HG02938 (cell line): ENCODE measurements around the gene AGBL1.
"Not testable (repeated sequence)": the region's sequence is repeated elsewhere in the genome, so short reads cannot be mapped to it uniquely, and the experiment has no call there.

ENCODE experiments used
- ATAC-seq: cut with Tn5 transposase; IDR thresholded peaks from one replicate; pipeline ENCODE4 v1.9.1; 2021; ENCODE audit warnings: mild to moderate bottlenecking, moderate library complexity; ENCODE audit not compliant: unreplicated experiment

The AGBL1 gene

DNA sequence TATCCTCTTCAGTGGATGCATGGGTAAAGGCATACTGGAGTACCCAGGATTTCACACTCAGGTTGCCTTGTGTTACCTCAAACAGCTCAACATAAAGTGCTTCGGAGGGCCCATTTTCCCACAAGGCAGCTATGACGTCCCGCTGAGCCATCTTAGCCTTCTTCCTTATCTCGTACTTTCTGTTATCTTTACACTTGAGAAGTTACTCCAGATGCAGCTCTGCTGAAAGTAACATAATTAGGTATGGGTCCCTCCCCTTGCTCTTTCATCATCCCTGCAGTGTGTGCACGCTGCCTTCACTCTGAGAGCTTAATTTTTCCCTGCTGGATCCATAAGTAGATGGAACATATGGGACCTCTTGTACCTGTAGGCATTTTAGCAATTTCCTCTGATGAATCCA lies 410.3 kb downstream of the AGBL1 start:
- no peak for ATAC-seq

DNA sequence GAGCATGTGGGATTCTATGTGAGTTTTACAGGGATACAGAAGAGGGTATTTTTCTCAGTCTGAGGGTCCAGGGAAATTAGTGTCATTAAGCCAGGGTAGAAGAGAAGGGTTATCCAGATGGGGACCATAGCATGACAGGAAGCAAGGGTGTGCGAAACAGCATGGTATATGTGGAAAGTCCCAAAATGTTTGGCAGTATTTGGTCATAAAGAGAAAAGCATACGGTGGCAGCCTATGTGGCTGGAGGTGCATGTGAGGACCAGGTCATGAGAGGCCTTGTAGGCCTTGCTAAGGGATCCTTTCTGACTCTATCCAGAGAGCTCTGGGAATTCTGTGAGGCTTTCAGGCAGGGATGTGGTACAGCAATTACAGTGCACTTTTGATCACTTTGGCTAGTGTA lies 411.4 kb downstream of the AGBL1 start:
- no peak for ATAC-seq

DNA sequence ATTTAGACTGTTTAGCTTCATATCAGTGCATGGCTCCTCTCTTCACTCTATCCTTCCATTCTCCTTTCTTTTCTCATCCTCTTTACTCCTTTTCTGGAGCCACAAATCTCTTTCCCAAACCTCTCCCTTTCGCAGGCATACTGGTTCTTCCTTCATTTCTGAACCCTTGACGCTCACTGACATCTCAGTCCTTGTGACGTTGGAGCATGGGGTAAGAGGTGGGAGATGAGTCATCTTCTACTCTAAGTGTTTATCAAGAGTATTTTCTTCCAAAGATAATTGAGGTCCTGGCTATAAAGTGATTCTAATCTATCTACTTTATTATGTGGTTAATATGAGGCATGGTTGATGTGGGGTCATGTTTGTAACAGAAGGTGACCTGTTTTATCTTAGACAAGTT lies 414.2 kb downstream of the AGBL1 start:
- no peak for ATAC-seq

DNA sequence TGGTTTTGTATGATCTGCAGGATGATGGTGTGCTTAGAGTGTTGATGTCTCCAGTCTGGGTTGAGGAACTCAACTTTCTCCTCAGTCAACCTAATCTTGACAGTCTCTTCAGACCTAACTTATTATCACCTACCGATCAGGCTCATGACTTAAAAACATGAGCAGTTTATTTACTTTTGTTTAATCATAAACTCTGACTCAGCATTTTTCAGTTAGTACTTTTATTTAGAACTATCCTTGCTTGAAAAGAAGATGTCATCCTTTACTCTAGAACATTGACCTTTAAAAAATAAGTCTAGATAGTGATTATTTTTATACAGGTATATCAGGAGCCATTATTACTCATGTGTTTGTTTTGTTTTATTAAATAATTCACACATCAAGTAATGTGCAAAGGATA lies 414.8 kb downstream of the AGBL1 start:
- no peak for ATAC-seq

DNA sequence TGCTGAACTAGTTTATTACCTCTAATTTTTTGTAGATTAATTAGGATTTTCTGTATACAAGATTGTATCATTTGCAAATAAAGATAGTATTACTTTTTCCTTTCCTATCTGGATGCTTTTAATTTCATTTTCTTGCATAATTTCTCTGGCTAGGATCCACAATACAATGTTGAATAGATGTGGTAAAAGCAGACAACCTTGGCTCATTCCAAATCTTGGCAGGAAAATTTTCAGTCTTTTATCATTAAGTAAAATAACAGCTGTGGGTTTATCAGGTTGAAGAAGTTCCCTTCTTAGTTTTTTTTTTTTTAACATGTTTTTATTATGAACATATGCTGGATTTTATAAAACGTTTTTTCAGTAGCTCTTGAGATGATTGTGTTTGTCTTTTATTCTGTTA lies 422.6 kb downstream of the AGBL1 start:
- ATAC-seq: no peak

DNA sequence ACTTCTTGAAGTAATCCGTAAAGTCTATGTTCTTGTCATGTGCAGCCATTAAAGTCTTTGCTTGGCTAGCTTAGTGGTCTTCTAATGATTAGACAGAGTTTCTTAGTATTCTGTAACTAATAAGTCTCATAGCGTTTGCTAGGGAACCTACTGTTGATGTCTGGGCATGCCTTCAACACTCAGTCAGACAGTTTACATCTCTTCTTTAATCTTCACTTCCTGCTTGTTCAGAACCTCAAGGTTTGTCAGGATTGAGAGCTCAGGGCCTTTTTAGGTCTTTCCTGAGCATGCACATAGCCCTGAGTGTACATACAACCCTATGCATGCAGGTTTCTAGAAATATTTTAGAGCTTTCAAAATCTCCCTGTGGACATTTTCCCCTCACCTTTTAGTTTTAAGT lies 426.3 kb downstream of the AGBL1 start:
- no peak for ATAC-seq

DNA sequence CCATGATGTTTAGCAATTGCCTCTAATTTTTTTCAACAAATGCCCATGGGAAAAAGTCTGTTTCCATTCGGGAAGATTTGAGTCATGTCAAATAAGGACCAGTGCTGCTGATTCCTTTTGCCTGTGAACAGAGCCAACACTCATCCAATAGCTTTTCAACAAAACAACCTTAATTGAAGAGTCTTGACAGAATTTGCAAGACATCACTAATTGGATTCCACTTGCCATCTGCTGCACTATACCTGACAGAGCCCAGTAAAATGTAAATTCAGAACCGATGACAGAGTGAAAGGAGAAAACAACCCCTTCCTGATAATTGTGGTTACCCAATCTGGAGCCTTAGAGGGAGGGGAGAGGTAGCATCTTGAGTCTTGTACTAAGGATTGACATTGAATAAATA lies 426.7 kb downstream of the AGBL1 start:
- ATAC-seq: no peak

DNA sequence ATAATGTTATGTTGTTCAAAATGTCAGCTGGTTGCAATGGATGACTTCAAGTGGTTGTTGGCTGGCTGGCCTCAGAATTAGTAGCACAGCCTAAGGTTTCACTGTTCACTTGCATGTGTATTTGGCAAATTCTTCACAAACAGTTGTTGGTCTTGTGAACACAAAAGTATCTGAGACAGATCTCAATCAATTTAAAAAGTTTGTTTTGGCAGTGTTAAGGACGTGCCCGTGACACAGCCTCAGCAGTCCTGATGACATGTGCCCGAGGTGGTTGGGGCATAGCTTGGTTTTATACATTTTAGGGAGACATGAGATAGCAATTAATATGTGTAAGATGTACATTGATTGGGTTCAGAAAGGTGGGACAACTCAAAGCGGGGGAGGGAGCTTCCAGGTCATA lies 436.0 kb downstream of the AGBL1 start:
- ATAC-seq: no peak

DNA sequence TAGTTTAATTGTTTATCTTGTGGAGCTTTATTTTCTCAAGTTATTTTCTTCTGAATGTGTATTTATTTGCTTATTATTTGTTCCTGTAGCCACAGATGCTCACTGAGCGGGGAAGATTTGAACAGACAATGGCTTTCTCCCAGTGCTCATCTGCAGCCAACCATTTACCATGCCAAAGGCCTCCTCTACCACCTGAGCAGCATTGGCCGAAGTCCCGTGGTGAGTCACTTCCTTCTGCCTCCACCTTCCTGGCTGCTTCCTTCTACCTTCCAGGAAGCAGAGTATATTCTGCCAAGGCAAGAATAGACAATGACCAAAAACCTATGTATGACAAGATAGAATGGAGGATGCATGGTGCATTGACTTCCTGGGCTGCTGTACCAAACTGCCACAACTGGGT lies 443.1 kb downstream of the AGBL1 start:
- ATAC-seq: no peak

DNA sequence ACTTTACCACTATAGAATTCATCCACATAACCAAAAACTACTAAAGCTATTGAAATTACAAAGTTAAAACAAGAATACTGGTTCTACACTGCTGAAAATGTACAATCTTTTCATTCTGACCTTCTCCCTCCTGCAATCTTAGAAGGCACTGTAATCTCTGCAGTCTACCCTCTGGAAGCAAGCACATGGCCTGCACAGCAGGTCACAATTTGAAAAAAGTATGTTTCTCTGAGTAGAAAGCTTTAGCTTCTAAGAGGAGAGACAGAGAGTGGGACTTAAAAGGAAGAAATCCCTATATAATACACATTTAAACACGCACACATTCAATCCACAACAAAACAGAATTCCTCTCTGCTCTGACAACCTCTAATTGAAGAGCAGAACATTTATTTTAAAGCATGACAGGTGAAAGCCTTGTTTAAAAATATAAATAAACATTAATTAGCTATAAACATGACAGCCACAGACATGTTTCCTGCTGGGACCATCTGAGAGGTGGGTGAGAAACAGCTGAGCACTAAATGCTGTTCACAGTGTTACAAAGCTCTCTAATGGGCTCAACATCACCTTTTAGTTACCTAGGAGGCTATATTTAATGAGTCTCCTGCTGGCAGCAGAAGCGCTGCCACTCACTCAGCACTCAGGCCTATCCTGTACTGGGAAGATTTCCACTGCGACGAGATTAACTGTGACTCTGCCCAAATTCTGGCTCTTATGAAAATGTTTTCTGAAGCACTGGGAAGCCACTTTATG lies 447.4 kb downstream of the AGBL1 start:
- ATAC-seq: no peak

DNA sequence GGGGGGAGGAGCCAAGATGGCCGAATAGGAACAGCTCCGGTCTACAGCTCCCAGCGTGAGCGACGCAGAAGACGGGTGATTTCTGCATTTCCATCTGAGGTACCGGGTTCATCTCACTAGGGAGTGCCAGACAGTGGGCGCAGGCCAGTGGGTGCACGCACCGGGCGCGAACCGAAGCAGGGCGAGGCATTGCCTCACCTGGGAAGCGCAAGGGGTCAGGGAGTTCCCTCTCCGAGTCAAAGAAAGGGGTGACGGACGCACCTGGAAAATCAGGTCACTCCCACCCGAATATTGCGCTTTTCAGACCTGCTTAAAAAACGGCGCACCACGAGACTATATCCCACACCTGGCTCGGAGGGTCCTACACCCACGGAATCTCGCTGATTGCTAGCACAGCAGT lies 448.4 kb downstream of the AGBL1 start:
- ATAC-seq: not testable (repeated sequence)

DNA sequence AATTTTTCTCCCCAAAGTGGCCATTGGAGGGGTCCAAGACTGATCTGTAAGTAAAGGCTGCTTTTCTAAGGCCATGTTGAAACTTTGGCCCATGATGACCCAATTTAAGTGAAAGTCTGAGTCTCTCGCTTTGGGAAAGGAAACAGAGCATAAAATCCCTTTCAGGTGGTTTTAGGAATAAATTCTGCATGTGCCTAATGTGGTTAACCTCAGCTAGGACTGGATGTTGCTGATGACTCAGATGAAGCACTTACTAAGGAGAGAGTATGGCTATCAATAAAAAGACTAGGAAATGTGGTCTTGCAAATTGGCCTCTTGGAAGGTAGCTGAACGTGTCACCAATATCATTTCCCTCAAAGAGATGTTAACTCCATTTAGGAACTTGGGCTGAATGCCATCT lies 458.5 kb downstream of the AGBL1 start:
- no peak for ATAC-seq

DNA sequence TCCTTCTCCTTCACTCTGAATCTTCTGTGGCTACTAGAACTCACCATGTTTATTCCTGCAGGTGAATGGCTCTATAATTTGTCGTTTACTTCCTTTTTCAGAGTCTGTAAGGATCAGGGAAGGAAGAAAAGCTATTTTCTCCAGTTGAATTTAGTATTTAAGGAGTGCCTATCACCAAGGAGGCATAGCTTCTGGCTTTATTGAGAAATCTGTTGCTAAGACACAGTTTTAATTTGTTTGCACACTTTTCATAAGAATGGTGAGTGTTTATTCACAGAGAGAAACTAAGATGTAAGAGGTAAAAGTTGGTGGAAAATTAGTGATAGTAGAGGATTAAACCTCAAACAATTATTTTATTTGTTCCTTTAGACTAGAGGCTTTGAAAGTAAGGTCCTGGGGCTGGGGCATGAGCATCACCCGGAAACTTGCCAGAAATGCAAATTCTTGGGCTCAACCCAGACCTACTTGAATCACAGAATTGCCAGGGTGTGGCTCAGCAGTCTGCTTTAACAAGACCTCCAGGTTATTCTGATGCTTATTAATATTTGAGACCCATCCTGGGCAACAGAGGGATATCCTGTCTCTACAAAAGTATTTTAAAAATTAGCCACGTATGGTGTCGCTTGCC lies 461.3 kb downstream of the AGBL1 start:
- ATAC-seq: no peak

DNA sequence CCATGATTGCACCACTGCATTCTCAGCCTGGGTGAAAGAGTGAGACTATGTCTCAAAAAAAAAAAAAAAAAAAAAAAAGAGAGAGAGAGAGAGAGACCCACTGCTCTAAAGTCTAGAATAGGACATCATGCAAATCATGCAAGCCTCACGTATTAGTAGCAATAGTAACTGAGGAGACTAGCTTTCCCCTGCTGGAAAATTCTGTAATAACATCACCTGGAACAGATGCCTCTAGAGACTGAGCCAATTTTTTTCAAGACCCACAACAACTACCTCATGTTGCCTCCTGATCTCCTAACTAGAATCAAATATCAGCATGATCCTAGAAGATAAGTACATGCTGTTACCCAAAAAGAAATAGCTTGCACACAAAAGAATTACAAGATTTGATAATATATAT lies 461.9 kb downstream of the AGBL1 start:
- ATAC-seq: no peak

DNA sequence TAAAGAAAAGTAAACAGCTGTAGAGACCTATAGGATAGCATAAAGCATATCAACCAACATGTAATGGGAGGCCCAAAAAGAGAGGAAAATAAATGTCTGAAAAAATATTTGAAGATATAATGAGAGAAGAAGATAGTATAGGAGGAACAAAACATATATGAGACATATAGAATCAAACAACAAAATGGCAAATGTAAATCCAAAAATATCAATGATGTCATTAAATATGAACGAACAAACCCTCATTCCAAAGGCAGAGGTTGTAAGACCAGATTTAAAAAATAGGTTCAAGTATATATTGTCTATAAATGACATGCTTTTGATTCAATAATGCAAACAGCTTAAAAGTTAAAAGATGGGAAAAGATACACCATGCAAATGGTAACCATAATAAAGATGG lies 470.4 kb downstream of the AGBL1 start:
- ATAC-seq: no peak

DNA sequence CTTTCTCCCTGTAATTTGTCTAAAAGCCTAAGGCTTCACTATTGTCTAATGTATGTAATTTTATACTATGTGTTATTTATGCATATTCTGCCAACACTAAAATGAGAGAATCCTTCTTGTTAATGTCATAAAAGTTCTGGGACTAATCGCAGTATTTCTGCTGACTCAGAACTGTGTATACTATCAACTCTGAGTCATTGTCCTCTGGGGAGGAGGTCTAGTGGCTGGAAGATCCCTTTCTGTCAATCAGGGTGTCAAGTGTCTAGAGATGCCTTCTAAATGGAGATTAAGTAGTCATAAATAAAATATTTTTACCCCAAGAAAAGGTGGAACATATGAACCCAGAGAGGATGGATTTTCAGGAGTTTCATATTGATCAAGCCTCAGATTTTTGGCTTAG lies 473.4 kb downstream of the AGBL1 start:
- no peak for ATAC-seq

DNA sequence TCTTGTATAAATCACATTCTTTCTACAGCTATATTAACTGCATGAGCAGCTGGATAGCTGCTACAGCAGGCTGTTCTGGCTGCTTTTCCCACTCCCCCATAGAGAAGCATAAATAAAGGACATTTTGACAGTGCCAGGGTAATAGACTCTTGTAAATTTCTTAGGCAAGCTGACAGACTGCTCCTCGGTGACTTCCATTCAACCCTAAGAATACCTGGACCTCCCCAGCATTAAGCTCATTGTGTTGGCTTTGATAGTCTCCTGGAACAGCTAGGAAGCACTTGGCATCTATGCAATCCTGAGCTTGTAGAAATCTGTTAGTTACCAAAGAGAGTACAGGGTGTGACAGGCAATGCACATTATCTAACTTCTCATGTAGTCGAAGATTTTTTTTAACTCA lies 475.4 kb downstream of the AGBL1 start:
- ATAC-seq: no peak

DNA sequence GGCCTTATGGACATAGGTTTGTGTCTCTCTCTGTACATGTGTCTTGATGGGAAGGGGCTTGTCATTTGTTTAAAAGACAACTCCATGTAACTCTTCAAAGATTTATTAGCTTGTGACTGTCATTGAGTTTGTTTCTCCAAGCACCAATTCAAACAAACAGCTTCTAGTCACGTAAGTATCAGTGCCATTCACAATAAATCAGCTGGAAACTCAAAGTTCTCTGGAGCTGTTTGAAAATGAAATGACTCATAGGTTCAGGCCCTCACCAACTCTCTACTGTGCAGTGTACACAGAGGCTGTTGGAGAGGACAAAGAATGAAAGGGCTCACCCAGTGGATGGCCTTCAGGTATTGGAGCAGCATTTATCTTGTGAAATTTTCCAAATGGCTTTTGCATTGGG lies 476.3 kb downstream of the AGBL1 start:
- ATAC-seq: no peak

DNA sequence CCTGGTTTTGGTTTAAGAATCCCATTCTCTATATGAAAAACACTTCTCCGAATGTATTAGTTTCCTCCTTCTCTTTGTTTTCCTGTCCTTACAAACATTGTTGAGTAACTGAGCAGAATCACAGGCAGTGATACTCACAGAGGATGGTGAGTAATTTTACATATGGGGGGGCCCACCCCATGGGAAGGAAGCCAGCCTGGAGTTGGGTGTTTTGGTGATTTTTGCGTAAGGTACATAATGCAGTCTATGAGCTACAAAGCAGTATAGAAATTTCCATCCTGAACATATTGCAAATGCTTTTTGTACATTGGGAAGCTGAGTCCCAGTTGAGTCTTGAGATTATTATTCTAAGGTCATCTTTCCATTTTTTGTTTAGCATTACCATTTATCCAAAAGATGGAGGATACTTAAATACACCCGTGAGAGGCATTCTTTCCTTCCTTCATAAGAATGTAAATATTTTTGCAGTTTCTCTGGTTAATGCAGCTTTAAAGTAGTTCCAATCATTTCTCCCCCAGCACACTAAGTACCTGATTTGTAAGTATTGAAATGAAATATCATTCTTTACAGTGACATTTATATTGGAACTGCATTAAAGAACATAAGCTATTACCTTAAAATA lies 476.8 kb downstream of the AGBL1 start:
- ATAC-seq: no peak

DNA sequence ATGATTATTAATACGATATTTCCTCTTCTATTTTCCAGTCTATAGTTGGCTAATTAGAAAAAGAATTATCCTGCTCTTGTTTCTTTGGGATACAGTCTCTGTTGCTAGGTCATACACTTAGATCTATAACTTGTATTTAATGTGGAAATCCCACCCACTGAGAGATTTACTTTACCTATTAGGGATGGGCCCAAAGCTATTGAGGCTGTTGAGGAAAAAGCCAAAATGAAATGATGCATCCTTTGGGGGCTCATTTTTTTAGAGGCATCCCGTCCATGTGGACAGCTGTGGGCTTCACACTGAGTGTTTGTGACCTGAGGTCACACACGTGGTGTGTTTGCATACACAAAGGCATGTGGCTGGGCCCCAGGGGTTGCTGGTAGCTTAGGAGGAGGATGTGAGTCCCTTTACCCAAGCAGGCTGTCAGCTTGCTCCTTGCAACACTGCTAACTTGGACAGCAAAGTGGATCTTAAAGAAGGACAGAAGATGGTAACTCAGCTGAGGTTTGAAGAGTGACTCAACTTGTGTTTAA lies 477.4 kb downstream of the AGBL1 start:
- no peak for ATAC-seq

DNA sequence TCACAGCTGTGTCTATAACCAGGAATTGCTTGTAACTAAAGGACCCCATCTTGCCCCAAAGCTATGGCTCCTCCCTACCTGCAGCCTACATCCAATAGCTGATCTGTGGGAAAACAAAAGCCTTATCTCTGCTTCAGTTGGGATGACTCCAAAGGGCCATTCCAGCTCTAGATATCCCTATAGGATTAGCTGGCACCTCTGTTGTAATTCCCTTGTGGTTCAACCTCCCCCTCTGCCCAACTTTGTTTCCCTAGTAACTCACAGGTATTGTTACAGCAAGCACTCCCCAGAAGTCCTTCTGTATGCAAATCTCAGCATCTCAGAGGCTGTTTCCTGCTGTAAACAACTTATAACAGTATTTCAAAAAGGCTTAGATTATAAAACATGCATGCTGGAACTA lies 478.6 kb downstream of the AGBL1 start:
- ATAC-seq: no peak

DNA sequence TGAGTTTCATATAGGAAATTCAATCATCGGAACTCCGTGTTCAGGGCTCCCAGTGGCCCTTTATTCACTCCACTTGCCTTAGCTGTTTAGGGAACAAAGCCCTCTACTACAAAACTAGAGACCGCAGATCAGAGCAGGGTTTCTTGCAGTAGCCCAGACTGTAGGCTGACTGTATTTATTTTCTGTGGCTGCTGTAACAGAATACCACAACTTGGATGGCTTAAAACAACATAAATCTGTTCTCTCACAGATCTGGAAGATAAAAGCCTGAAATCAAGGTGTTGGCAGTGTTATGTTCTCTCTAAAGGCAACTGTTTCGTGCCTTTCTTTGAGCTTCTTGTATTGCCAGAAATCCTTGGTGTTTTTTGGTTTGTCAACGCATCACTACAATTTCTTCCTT lies 479.0 kb downstream of the AGBL1 start:
- ATAC-seq: no peak
